Skeletal muscle tissue (tissue), 4 donors: Measurements from ENCODE around the gene PPIA. TPM values are rescaled to one million over a fixed set of nuclear protein-coding genes. Genes with fewer than 3 reads are reported as not detected.
"Not testable (repeated sequence)": the region's sequence is repeated elsewhere in the genome, so short reads cannot be mapped to it uniquely, and the experiment has no call there.

Experiments
- H3K27ac ChIP-seq: one replicate; pipeline ENCODE4 v1.7.0; 2013; ENCODE audit warnings: mild to moderate bottlenecking, low read depth, low read length, inconsistent platforms
- H3K27me3 ChIP-seq, 3 donors: one replicate each; pipeline ENCODE4 v1.7.0; 2013; ENCODE audit warnings: low read length in 3 of 3; ENCODE audit not compliant: control insufficient read depth in 3 of 3, insufficient read depth in 3 of 3
- H3K36me3 ChIP-seq, 3 donors: one replicate each; pipeline ENCODE4 v1.7.0; 2013; ENCODE audit warnings: low read length in 3 of 3; ENCODE audit not compliant: control insufficient read depth in 3 of 3, insufficient read depth in 3 of 3
- H3K4me1 ChIP-seq, 3 donors: one replicate each; pipeline ENCODE4 v1.7.0; 2013; ENCODE audit warnings: low read length in 3 of 3, mild to moderate bottlenecking in 3 of 3; ENCODE audit not compliant: control insufficient read depth in 3 of 3, insufficient read depth in 3 of 3
- H3K4me3 ChIP-seq, 3 donors: one replicate each; pipeline ENCODE4 v1.7.0; 2013; ENCODE audit warnings: low read length in 3 of 3
- H3K9ac ChIP-seq, 3 donors: one replicate each; pipeline ENCODE4 v1.7.0; 2013; ENCODE audit warnings: low read length in 3 of 3, mild to moderate bottlenecking in 3 of 3, moderate library complexity in 2 of 3, low read depth in 1 of 3
- H3K9me3 ChIP-seq, 3 donors: one replicate each; pipeline ENCODE4 v1.7.0; 2013; ENCODE audit warnings: low read length in 3 of 3; ENCODE audit not compliant: control insufficient read depth in 3 of 3
- total RNA-seq: library from RNA; depleted of rRNA; stranded (reverse); fragments of >200 nt; gene quantifications from one replicate; pipeline ENCODE4 v1.2.3, GENCODE V29; 2014
- donor health status: Osteomylitis.

The PPIA gene
- total RNA-seq, 1 donor from 2014 or later: 459 TPM

DNA sequence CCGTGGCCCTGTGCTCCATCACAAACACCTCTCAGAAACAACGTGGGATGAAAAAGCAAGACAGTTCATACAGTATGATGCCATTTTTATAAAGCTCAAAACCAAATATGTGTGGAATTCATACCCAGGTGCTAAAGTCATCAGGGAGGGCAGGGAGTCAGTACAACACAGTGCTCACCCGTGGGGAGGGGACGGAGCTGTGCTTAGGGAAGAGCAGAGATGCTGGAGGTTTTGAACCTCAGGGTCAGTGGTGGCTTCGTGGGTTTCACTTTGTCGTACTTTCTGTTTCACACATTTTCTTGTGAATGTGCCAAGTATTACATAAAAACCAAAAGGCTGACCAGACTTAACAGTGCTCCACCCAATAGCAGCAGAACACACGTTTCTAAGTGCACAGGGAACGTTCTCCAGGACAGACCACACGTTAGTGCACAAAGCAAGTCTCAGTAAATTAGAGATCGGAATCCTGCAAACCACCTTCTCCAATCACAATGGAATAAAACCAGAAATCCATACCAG lies 26.6 kb upstream of the PPIA start:
- Histone ChIP-seq H3K36me3 (peaks cover 23 to 28% (median 27%) of the 10 kb centered on the region in 3 donors), H3K4me1 (peaks cover 32 to 36% (median 34%) of the 10 kb centered on the region in 3 donors), H3K27me3 (no peaks in the 10 kb centered on the region), H3K9me3 (no peaks in the 10 kb centered on the region), H3K4me3 (peak overlapping the region in 2 of 3 donors; percentile 16 to 31), H3K9ac (peak overlapping the region in 1 of 3 donors; percentile 28), H3K27ac (no peak overlapping the region)

DNA sequence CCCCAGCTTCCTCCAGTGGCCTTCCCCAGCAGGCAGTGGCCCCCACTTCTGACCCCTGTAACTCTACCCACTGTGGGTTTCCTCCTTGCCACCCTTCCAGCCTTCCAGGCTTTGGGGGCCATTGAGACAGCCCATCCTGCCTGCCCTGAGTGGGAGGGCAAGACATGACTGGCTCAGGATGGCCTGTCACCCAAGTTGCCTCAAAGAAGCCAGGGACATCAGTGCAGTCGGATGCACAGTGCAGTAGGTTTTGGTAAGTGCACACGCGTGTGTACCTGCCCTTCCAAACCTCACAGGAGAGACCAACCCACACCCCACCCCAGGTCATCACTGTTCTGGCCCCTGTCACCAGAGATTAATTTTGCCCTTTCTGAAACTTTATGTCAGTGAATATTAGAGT lies 25.1 kb upstream of the PPIA start:
- Histone ChIP-seq H3K27me3 (peaks cover 3 to 6% (median 3%) of the 10 kb centered on the region in 3 donors), H3K9ac (no peak overlapping the region), H3K4me3 (no peak overlapping the region), H3K36me3 (peaks cover 8 to 14% (median 13%) of the 10 kb centered on the region in 3 donors), H3K27ac (no peak overlapping the region), H3K4me1 (peaks cover 32 to 36% (median 34%) of the 10 kb centered on the region in 3 donors), H3K9me3 (no peaks in the 10 kb centered on the region)

DNA sequence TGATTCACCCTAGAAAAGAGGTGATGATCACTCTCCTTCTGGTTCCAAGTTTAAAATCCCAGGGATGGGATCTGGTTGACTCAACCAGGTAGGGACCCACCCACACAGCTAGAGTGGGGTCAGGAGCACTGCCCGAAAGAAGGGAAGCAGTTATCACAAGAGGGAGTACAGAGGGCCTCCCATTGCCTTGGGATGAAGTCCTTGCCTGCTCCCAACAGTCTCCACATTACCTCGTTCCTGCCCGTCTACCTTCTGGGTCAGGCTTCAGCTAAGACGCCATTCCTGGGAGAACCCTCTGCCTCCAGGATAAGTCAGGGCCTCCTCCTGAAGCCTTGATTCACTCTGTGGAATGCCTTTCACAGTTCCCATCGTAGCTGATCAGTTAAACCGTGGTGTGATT lies 24.0 kb upstream of the PPIA start:
- H3K4me1 ChIP-seq: peaks cover 29 to 32% (median 30%) of the 10 kb centered on the region in 3 donors
- no peaks in the 10 kb centered on the region for H3K9me3 ChIP-seq
- H3K4me3 ChIP-seq: no peak overlapping the region
- H3K9ac ChIP-seq: no peak overlapping the region
- no peak overlapping the region for H3K27ac ChIP-seq
- peaks cover 0 to 4% (median 4%) of the 10 kb centered on the region in 3 donors for H3K36me3 ChIP-seq
- peaks cover 3 to 7% (median 3%) of the 10 kb centered on the region in 3 donors for H3K27me3 ChIP-seq

DNA sequence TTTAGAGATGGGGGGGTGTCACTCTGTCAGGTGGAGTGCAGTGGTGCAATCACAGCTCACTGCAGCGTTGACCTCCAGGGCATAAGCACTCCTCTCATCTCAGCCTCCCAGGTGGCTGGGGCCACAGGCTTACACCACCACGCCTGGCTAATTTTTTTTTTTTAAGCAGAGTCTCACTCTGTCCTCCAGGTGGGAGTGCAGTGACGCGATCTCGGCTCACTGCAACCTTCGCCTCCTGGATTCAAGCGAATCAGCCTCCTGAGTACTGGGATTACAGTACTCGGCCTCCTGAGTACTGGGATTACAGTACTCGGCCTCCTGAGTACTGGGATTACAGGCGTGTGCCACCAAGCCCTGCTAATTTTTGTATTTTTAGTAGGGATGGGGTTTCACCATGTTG lies 23.6 kb upstream of the PPIA start:
- Histone ChIP-seq H3K9me3 (no peaks in the 10 kb centered on the region), H3K4me1 (peaks cover 25 to 28% (median 26%) of the 10 kb centered on the region in 3 donors), H3K4me3 (no peak overlapping the region), H3K36me3 (no peaks in the 10 kb centered on the region), H3K9ac (no peak overlapping the region), H3K27me3 (peaks cover 3 to 7% (median 3%) of the 10 kb centered on the region in 3 donors), H3K27ac (no peak overlapping the region)

DNA sequence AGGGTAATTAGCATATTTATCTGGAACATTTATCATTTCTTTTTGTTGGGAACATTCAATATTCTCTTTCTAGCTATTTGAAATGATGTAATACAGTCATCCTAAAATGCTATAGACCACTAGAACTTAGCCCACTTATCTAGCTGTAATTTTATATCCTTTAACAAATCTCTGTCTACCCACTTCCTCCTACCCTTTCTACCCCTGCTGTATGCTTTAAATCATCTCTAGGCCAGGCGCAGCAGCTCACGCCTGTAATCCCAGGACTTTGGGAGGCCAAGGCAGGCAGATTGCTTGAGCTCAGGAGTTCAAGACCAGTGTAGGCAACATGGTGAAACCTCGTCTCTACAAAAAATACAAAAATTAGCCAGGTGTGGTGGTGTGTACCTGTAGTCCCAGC lies 22.0 kb upstream of the PPIA start:
- H3K4me1 ChIP-seq: peaks cover 9 to 12% (median 10%) of the 10 kb centered on the region in 3 donors
- H3K9me3 ChIP-seq, H3K4me3 ChIP-seq, H3K9ac ChIP-seq, H3K27ac ChIP-seq, H3K36me3 ChIP-seq, H3K27me3 ChIP-seq: not testable (repeated sequence)

DNA sequence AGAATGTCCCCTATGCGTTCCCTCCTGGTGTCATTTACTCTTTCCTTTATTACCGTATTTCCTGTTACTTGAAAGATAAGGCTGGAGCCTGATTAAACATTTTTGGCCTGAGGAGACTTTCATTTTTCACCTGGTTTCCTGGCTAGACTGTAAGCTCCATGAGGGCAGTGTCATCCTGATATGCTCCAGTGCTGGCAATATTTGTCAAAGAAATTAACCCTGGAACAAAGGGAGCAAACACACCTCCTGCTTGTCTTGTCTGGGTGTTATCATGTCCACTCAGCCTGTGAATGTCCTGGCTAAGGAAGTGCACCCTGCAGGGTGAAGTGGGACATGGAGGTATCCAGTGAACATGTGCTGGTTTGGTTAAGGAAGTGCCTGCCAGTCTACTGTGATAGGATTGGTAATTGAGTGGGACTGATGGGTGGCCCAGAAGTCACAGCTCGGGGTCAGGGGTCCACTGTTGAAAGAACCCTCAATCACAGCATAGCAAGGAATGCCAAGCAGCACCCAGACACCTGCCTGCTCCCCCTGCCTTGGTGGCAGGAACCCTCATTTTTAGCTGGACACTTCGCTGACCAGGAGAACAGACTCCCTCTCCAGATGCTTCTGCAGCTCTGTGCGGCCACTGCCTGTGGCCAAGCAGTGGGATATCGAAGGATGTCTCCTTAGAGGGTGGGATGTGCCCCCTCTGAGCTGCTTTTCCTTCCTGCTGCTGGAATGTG lies 20.9 kb upstream of the PPIA start:
- Histone ChIP-seq H3K9ac (no peak overlapping the region), H3K27ac (no peak overlapping the region), H3K27me3 (peaks cover 3 to 7% (median 3%) of the 10 kb centered on the region in 3 donors), H3K36me3 (no peaks in the 10 kb centered on the region), H3K4me3 (no peak overlapping the region), H3K4me1 (peaks cover 0 to 1% (median 0%) of the 10 kb centered on the region in 3 donors), H3K9me3 (no peaks in the 10 kb centered on the region)

DNA sequence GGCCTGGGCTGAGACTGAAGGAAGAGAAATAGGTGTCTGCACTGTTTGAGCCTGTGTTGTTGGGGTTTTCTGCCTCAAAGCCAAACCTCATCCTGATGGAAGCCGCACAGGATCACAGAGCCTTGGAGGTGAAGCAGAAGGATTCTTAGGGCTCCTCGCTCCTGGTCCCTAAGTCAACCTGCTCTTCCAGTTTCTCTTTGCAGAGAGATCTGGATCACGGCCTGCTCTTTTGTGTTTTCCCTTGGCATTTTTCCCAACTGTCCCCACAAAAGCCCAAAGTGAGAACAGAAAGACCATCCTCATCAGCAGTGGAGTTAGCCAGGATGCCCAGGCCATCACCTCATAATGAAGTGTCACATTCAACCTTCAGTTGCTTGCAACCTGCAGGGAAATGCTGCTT lies 20.3 kb upstream of the PPIA start:
- Histone ChIP-seq H3K27me3 (peaks cover 3 to 7% (median 3%) of the 10 kb centered on the region in 3 donors), H3K9me3 (no peaks in the 10 kb centered on the region), H3K4me3 (no peak overlapping the region), H3K36me3 (no peaks in the 10 kb centered on the region), H3K9ac (no peak overlapping the region), H3K27ac (no peak overlapping the region), H3K4me1 (no peaks in the 10 kb centered on the region)

DNA sequence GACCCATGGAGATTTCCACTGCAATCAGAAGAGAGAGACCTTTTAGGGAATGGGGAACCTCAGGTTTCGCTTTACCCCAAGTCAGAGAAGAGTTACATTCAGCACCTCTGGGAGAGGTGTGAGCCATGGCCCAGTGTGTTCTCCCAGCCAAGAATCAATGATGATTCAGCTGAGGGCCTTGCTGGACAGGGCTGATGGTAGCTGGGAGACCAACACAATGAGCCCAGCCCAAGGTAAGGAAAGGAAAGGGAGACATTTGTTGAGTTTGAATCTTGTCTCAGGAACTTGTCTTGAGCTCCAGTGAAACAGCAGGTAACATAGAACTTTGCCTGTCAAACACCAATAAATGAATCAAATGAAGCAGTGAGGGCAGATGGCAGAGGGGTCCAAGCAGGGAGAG lies 14.0 kb upstream of the PPIA start:
- H3K27me3 ChIP-seq: no peaks in the 10 kb centered on the region

DNA sequence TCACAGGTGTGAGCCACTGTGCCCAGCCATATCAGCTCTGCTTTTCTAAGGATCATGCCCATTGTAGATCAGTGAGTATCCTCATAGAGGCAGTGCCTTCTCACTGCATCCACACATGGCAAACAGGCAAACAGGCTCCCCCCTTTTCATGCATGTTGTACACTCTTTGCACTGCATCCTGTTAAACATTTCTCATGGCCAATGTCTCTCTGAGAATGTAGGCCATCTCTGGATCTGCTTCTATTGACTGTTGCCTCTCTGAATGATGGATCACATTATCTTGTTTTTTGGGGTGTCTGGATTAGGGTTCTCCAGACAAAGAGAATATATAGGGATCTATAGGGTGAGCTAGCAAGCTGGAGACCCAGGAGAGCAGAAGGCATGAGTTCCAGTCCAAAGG lies 13.1 kb upstream of the PPIA start:
- H3K36me3 ChIP-seq: no peaks in the 10 kb centered on the region
- H3K27ac ChIP-seq: no peak overlapping the region
- H3K9me3 ChIP-seq: peaks cover 0 to 2% (median 0%) of the 10 kb centered on the region in 3 donors
- H3K4me3 ChIP-seq: no peak overlapping the region
- H3K4me1 ChIP-seq: no peaks in the 10 kb centered on the region
- no peaks in the 10 kb centered on the region for H3K27me3 ChIP-seq
- no peak overlapping the region for H3K9ac ChIP-seq

More for the DNA sequence above, 14.0 kb upstream of the PPIA start:
- H3K36me3 ChIP-seq: no peaks in the 10 kb centered on the region
- no peaks in the 10 kb centered on the region for H3K4me1 ChIP-seq
- no peak overlapping the region for H3K27ac ChIP-seq
- no peak overlapping the region for H3K9ac ChIP-seq
- H3K4me3 ChIP-seq: no peak overlapping the region
- H3K9me3 ChIP-seq: peaks cover 0 to 2% (median 0%) of the 10 kb centered on the region in 3 donors

DNA sequence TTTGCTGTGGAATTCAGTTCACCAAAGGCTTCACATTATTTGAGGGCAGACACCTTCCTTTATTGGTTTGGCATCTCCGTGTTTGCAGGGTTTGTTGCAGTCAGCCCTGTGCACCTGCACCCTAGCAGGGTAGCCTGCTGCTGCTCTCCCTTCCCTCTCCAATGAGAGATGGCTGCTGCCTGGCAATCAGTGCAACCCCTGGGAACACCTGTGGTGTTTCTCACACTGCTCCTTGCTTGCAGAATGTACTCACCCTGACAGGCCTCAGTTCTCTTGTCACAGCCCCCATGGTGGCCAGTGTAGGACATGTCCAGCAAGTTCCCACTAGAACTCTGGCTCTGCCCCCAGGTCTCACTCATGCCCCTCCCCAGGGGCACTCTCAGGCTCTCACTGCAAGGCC lies 12.1 kb upstream of the PPIA start:
- Histone ChIP-seq H3K9ac (no peak overlapping the region), H3K27me3 (no peaks in the 10 kb centered on the region), H3K27ac (no peak overlapping the region), H3K4me1 (no peaks in the 10 kb centered on the region), H3K4me3 (no peak overlapping the region), H3K36me3 (no peaks in the 10 kb centered on the region), H3K9me3 (peaks cover 0 to 2% (median 0%) of the 10 kb centered on the region in 3 donors)
